Gastroesophageal sphincter (tissue), 4 donors: Measurements from ENCODE around the gene LGMN. TPM values are rescaled to one million over a fixed set of nuclear protein-coding genes. Genes with fewer than 3 reads are reported as not detected.
"Not testable (repeated sequence)": the region's sequence is repeated elsewhere in the genome, so short reads cannot be mapped to it uniquely, and the experiment has no call there.

Experiments used
- ATAC-seq: fragments of 150-250 bp; one replicate; pipeline ENCODE4 v1.9.1; 2016; ENCODE audit warnings: mild to moderate bottlenecking, moderate library complexity
- H3K27ac ChIP-seq, 4 donors: fragments of 200-600 bp; sonication (generic) in 3 of 4; 1 replicate in 3 of 4; 2 replicates in 1 of 4; pipeline ENCODE4 v1.5.1; 2016 to 2019
- H3K27me3 ChIP-seq: fragments of 200-600 bp; sonication (generic); one replicate; pipeline ENCODE4 v1.5.1; 2019
- H3K36me3 ChIP-seq, 2 donors: fragments of 200-600 bp; sonication (generic); one replicate each; pipeline ENCODE4 v1.5.1; 2019; ENCODE audit warnings: control low read depth in 1 of 2
- H3K4me1 ChIP-seq, 3 donors: fragments of 200-600 bp; sonication (generic); 1 replicate in 2 of 3; 2 replicates in 1 of 3; pipeline ENCODE4 v1.5.1; 2016 to 2019; ENCODE audit warnings: control low read depth in 2 of 3
- H3K4me3 ChIP-seq, 2 donors: fragments of 200-600 bp; sonication (generic); one replicate each; pipeline ENCODE4 v1.5.1; 2019; ENCODE audit warnings: mild to moderate bottlenecking in 1 of 2, moderate library complexity in 1 of 2
- H3K9me3 ChIP-seq, 3 donors: fragments of 200-600 bp; sonication (generic); one replicate each; pipeline ENCODE4 v1.5.1; 2017 to 2019; ENCODE audit warnings: control low read depth in 2 of 3
- CTCF ChIP-seq, 4 experiments: fragments of 200-600 bp in 2 of 4; fragments of 450-650 bp in 2 of 4; sonication (generic) in 1 of 4; IDR thresholded peaks; one replicate each; pipeline ENCODE4 v1.5.1; 2017 to 2019; ENCODE audit warnings: antibody characterized with exemption in 4 of 4, mild to moderate bottlenecking in 2 of 4, moderate library complexity in 2 of 4
- EP300 ChIP-seq: sonication (generic); formaldehyde crosslinking; IDR thresholded peaks from one replicate; pipeline ENCODE4 v1.6.1; 2017; ENCODE audit warnings: antibody characterized with exemption, mild to moderate bottlenecking
- POLR2A ChIP-seq, 2 donors: fragments of 450-650 bp; IDR thresholded peaks; one replicate each; pipeline ENCODE4 v1.6.1; 2017; ENCODE audit warnings: antibody characterized with exemption in 2 of 2, mild to moderate bottlenecking in 2 of 2, moderate library complexity in 1 of 2
- POLR2AphosphoS5 ChIP-seq: sonication (generic); formaldehyde crosslinking; IDR thresholded peaks from one replicate; pipeline ENCODE4 v1.6.1; 2017; ENCODE audit warnings: antibody characterized with exemption
- WGBS, 2 donors: methylation state at CpG; one replicate each; pipeline ENCODE4 v1.1.5; 2018; ENCODE audit warnings: low coverage in 1 of 2; 5-methylcytosine and 5-hydroxymethylcytosine counted together
- total RNA-seq, 4 donors: library from RNA; depleted of rRNA; stranded (reverse); fragments of >200 nt; gene quantifications; one replicate each; pipeline ENCODE4 v1.1.0, GENCODE V29; 2016

The LGMN gene
- total RNA-seq, 4 donors from 2014 or later = 38.1 to 132 (median 91.6) TPM

GRCh38 chr14:92783813-92784431 is 35.5 kb upstream of the LGMN start:
- Histone ChIP-seq H3K4me3 (no peak overlapping the region), H3K27ac (no peak overlapping the region), H3K27me3 (no peaks in the 10 kb centered on the region), H3K9me3 (peaks cover 0 to 3% (median 0%) of the 10 kb centered on the region in 3 donors), H3K4me1 (no peaks in the 10 kb centered on the region), H3K36me3 (no peaks in the 10 kb centered on the region)
- peak; percentile 15 to 59 (median 58) for TF ChIP-seq CTCF (IDR thresholded peaks at IDR 0.05)
- no peak for TF ChIP-seq POLR2AphosphoS5
- no peak for TF ChIP-seq POLR2A (IDR thresholded peaks at IDR 0.05)
- WGBS, 2 donors = 29% methylated on average over 2 of the region's 2 CpGs; no CpG with 5 or more reads in 1 of the 2 donors
- ATAC-seq = peak; percentile 63

GRCh38 chr14:92781350-92781749 is 32.9 kb upstream of the LGMN start:
- Histone ChIP-seq H3K9me3 (no peaks in the 10 kb centered on the region), H3K27ac (no peak overlapping the region), H3K27me3 (no peaks in the 10 kb centered on the region), H3K4me3 (no peak overlapping the region), H3K4me1 (no peaks in the 10 kb centered on the region), H3K36me3 (no peaks in the 10 kb centered on the region)
- no peak for ATAC-seq
- 82% methylated on average over 2 of the region's 3 CpGs; no CpG with 5 or more reads in 1 of the 2 donors for WGBS, 2 donors
- TF ChIP-seq POLR2AphosphoS5 (no peak), EP300 (no peak), CTCF (IDR thresholded peaks at IDR 0.05) (no peak), POLR2A (IDR thresholded peaks at IDR 0.05) (no peak)

- no peak for ATAC-seq
- H3K9me3 ChIP-seq = no peaks in the 10 kb centered on the region
- no peak overlapping the region for H3K4me3 ChIP-seq
- no peaks in the 10 kb centered on the region for H3K36me3 ChIP-seq
- H3K27me3 ChIP-seq = no peaks in the 10 kb centered on the region
- 68 to 73% methylated on average over 7 of the region's 7 CpGs for WGBS, 2 donors
- H3K27ac ChIP-seq = no peak overlapping the region
- no peaks in the 10 kb centered on the region for H3K4me1 ChIP-seq
- TF ChIP-seq POLR2A (IDR thresholded peaks at IDR 0.05) = no peak
- TF ChIP-seq EP300 = no peak
- no peak for TF ChIP-seq CTCF (IDR thresholded peaks at IDR 0.05)
- TF ChIP-seq POLR2AphosphoS5 = no peak
Measured at GRCh38 chr14:92780444-92781232, 32.2 kb upstream of the LGMN start.

- H3K27me3 ChIP-seq, H3K4me3 ChIP-seq, ATAC-seq, H3K27ac ChIP-seq, H3K36me3 ChIP-seq, H3K9me3 ChIP-seq, H3K4me1 ChIP-seq: not testable (repeated sequence)
- 86 to 89% methylated on average over 1 of the region's 3 CpGs for WGBS, 2 donors
Measured at GRCh38 chr14:92778868-92779565, 30.6 kb upstream of the LGMN start.

GRCh38 chr14:92775292-92775691 is 26.9 kb upstream of the LGMN start:
- H3K4me1 ChIP-seq, H3K9me3 ChIP-seq, H3K36me3 ChIP-seq, H3K27ac ChIP-seq, H3K4me3 ChIP-seq, H3K27me3 ChIP-seq: not testable (repeated sequence)
- peak; percentile 58 for ATAC-seq
- WGBS, 2 donors = 42% methylated on average over 1 of the region's 2 CpGs; no CpG with 5 or more reads in 1 of the 2 donors
